Hepatocyte (in vitro differentiated cells): ENCODE data around the gene SERPINA6. TPM values are rescaled to one million over a fixed set of nuclear protein-coding genes. Genes with fewer than 3 reads are reported as not detected.
A peak's percentile ranks its signal among the peaks of the same experiment; 100 is the strongest.
"Not testable (repeated sequence)": the region's sequence is repeated elsewhere in the genome, so short reads cannot be mapped to it uniquely, and the experiment has no call there.

Experiments used
- DNase-seq: peaks from one replicate; pipeline ENCODE4 v3.0.0-alpha.2; 2016; ENCODE audit warnings: low spot score
- H2AFZ ChIP-seq: fragments of 200-600 bp; sonication (generic); 2 replicates; pipeline ENCODE4 v1.6.0; 2016; ENCODE audit warnings: antibody characterized with exemption, mild to moderate bottlenecking
- H3K27ac ChIP-seq: fragments of 200-600 bp; sonication (generic); 2 replicates; pipeline ENCODE4 v1.5.1; 2016; ENCODE audit warnings: mild to moderate bottlenecking
- H3K27me3 ChIP-seq: fragments of 200-600 bp; sonication (generic); 2 replicates; pipeline ENCODE4 v1.6.1; 2016
- H3K36me3 ChIP-seq: fragments of 200-600 bp; sonication (generic); replicated peaks from 2 replicates; pipeline ENCODE4 v1.5.1; 2016; ENCODE audit warnings: low read depth; ENCODE audit not compliant: insufficient read depth
- H3K4me1 ChIP-seq: fragments of 200-600 bp; sonication (generic); 2 replicates; pipeline ENCODE4 v1.5.1; 2016; ENCODE audit warnings: mild to moderate bottlenecking, moderate library complexity; ENCODE audit not compliant: insufficient read depth
- H3K4me2 ChIP-seq: fragments of 200-600 bp; sonication (generic); 2 replicates; pipeline ENCODE4 v1.6.0; 2016
- H3K4me3 ChIP-seq: fragments of 200-600 bp; sonication (generic); 2 replicates; pipeline ENCODE4 v1.5.1; 2016; ENCODE audit warnings: mild to moderate bottlenecking
- H3K79me2 ChIP-seq: fragments of 200-600 bp; sonication (generic); 2 replicates; pipeline ENCODE4 v1.6.0; 2017; ENCODE audit warnings: mild to moderate bottlenecking
- H3K9me2 ChIP-seq: fragments of 200-600 bp; sonication (generic); replicated peaks from 2 replicates; pipeline ENCODE4 v1.6.0; 2017; ENCODE audit warnings: mild to moderate bottlenecking; ENCODE audit not compliant: insufficient read depth
- H3K9me3 ChIP-seq: fragments of 200-600 bp; sonication (generic); 2 replicates; pipeline ENCODE4 v1.5.1; 2016; ENCODE audit warnings: low read depth, mild to moderate bottlenecking
- H4K20me1 ChIP-seq: fragments of 200-600 bp; sonication (generic); 2 replicates; pipeline ENCODE4 v1.6.0; 2016; ENCODE audit warnings: mild to moderate bottlenecking; ENCODE audit not compliant: insufficient read depth, poor library complexity, severe bottlenecking
- CTCF ChIP-seq: fragments of 200-600 bp; sonication (generic); IDR thresholded peaks from 2 replicates; pipeline ENCODE4 v1.5.1; 2016; ENCODE audit warnings: antibody characterized with exemption, mild to moderate bottlenecking; ENCODE audit not compliant: poor library complexity
- EZH2 ChIP-seq: fragments of 200-600 bp; sonication (generic); IDR thresholded peaks from 2 replicates; pipeline ENCODE4 v1.6.1; 2016; ENCODE audit warnings: antibody characterized with exemption, mild to moderate bottlenecking, borderline replicate concordance
- EZH2phosphoT487 ChIP-seq: fragments of 200-600 bp; sonication (generic); IDR thresholded peaks from one replicate; pipeline ENCODE4 v1.6.1; 2018; ENCODE audit warnings: antibody characterized with exemption, mild to moderate bottlenecking, low read depth, moderate library complexity; ENCODE audit not compliant: unreplicated experiment, severe bottlenecking
- WGBS: methylation state at CpG from one replicate; pipeline ENCODE4 v1.1.6; 2016; ENCODE audit warnings: low lambda C conversion rate; ENCODE audit errors: missing lambda C conversion rate; 5-methylcytosine and 5-hydroxymethylcytosine counted together
- polyA plus RNA-seq: library from polyadenylated mRNA; unstranded; fragments of >200 nt; fragmentation: Nextera tagmentation; extraction: Ambion mirVana; gene quantifications from 2 replicates; pipeline ENCODE4 v1.2.1, GENCODE V29; 2016
- total RNA-seq: library from RNA; depleted of rRNA; stranded (reverse); fragments of >200 nt; gene quantifications from 2 replicates; pipeline ENCODE4 v1.2.3, GENCODE V29; 2014

Gene SERPINA6
- total and polyA plus RNA-seq, 2 experiments from 2014 or later, result 132 to 135 TPM

- WGBS, result 80% methylated on average over 5 of the region's 5 CpGs
- H3K9me2 ChIP-seq, result no peaks in the 10 kb centered on the region
- H3K27me3 ChIP-seq, result no peaks in the 10 kb centered on the region
- no peak overlapping the region for H2AFZ ChIP-seq
- no peak overlapping the region for H3K4me2 ChIP-seq
- H3K36me3 ChIP-seq, result no peaks in the 10 kb centered on the region
- TF ChIP-seq EZH2, result no peak
- DNase-seq, result no peak
- H3K4me3 ChIP-seq, result no peak overlapping the region
- H3K79me2 ChIP-seq, result no peaks in the 10 kb centered on the region
- H3K27ac ChIP-seq, result no peak overlapping the region
- H4K20me1 ChIP-seq, result no peaks in the 10 kb centered on the region
- H3K4me1 ChIP-seq, result peaks cover 10% of the 10 kb centered on the region
- no peaks in the 10 kb centered on the region for H3K9me3 ChIP-seq
These were observed 33.4 kb upstream of the SERPINA6 start for GRCh38 chr14:94356379-94357056.

GRCh38 chr14:94355191-94355794 lies 32.2 kb upstream of the SERPINA6 start:
- Histone ChIP-seq H3K36me3 (no peaks in the 10 kb centered on the region), H3K4me1 (peaks cover 10% of the 10 kb centered on the region), H2AFZ (no peak overlapping the region), H3K79me2 (no peaks in the 10 kb centered on the region), H3K27me3 (no peaks in the 10 kb centered on the region), H3K4me3 (no peak overlapping the region), H3K9me2 (no peaks in the 10 kb centered on the region), H3K4me2 (peak overlapping the region; percentile 64), H3K27ac (peak overlapping the region; percentile 75), H3K9me3 (no peaks in the 10 kb centered on the region), H4K20me1 (no peaks in the 10 kb centered on the region)
- DNase-seq, result peak; percentile 58
- WGBS, result 22% methylated on average over 15 of the region's 15 CpGs
- TF ChIP-seq EZH2, result no peak
- peak; percentile 52 for TF ChIP-seq CTCF

GRCh38 chr14:94354638-94355185 lies 31.6 kb upstream of the SERPINA6 start:
- Histone ChIP-seq H3K4me1 (peaks cover 10% of the 10 kb centered on the region), H3K27me3 (no peaks in the 10 kb centered on the region), H3K36me3 (no peaks in the 10 kb centered on the region), H3K4me2 (no peak overlapping the region), H2AFZ (no peak overlapping the region), H3K9me2 (no peaks in the 10 kb centered on the region), H3K4me3 (no peak overlapping the region), H3K27ac (peak overlapping the region; percentile 39), H4K20me1 (no peaks in the 10 kb centered on the region), H3K79me2 (no peaks in the 10 kb centered on the region), H3K9me3 (no peaks in the 10 kb centered on the region)
- DNase-seq, result no peak
- whole genome bisulfite sequencing, result 99% methylated on average over 3 of the region's 3 CpGs
- TF ChIP-seq EZH2phosphoT487 (no peak), CTCF (no peak), EZH2 (no peak)

- H3K27ac ChIP-seq, H3K4me3 ChIP-seq, H3K27me3 ChIP-seq, H3K9me3 ChIP-seq, H4K20me1 ChIP-seq, H3K36me3 ChIP-seq, H3K4me2 ChIP-seq, H3K79me2 ChIP-seq, H2AFZ ChIP-seq, H3K4me1 ChIP-seq, H3K9me2 ChIP-seq, DNase-seq: not testable (repeated sequence)
- 89% methylated on average over 8 of the region's 8 CpGs for WGBS
These were observed 31.1 kb upstream of the SERPINA6 start for GRCh38 chr14:94354190-94354589.
